Activated CD8-positive, alpha-beta memory T cell treated with anti-CD3 and anti-CD28 coated beads, Interleukin-2, amount 10 ng/mL, durations not matched to agents 7 days and 5 days (primary cell): ENCODE results near the gene UBR4. TPM values are rescaled to one million over a fixed set of nuclear protein-coding genes. Genes with fewer than 3 reads are reported as not detected.
A peak's percentile ranks its signal among the peaks of the same experiment; 100 is the strongest.

ENCODE experiments used
- ATAC-seq: fragments of 150-1000 bp; cut with Tn5 transposase; one replicate; pipeline ENCODE4 v1.10.0; 2021; ENCODE audit warnings: moderate library complexity
- CTCF ChIA-PET: fragments of 350-600 bp; sonication (Branson Sonifier 250); formaldehyde crosslinking; loops from one replicate; lab custom pipeline; 2021; ENCODE audit warnings: antibody characterized with exemption; lab: Charles Lee
- DNase-seq: peaks from one replicate; pipeline ENCODE4 v3.0.0-alpha.2; 2020
- H3K27ac Mint-ChIP-seq: one replicate; pipeline ENCODE4 v1.8.0; 2021; ENCODE audit warnings: mild to moderate bottlenecking, mixed read lengths
- H3K27me3 Mint-ChIP-seq: one replicate; pipeline ENCODE4 v1.8.0; 2021; ENCODE audit warnings: mixed read lengths
- H3K36me3 Mint-ChIP-seq: one replicate; pipeline ENCODE4 v1.8.0; 2021; ENCODE audit warnings: mild to moderate bottlenecking, mixed read lengths
- H3K4me1 Mint-ChIP-seq: one replicate; pipeline ENCODE4 v1.8.0; 2021; ENCODE audit warnings: mixed read lengths
- H3K4me3 Mint-ChIP-seq: one replicate; pipeline ENCODE4 v1.8.0; 2021; ENCODE audit warnings: mild to moderate bottlenecking, moderate library complexity, mixed read lengths
- H3K9me3 Mint-ChIP-seq: one replicate; pipeline ENCODE4 v1.8.0; 2022; ENCODE audit warnings: low read depth, mixed read lengths
- total RNA-seq, 2 experiments: library from RNA; stranded (reverse); gene quantifications; one replicate each; pipeline ENCODE4 v1.2.3, GENCODE V29; 2021

Gene UBR4
- total RNA-seq, 2 experiments from 2014 or later = 140 to 144 TPM

- peaks cover 59% of the 10 kb centered on the region for H3K36me3 Mint-ChIP-seq
- peaks cover 31% of the 10 kb centered on the region for H3K4me1 Mint-ChIP-seq
- H3K4me3 Mint-ChIP-seq = no peak overlapping the region
- no peaks in the 10 kb centered on the region for H3K9me3 Mint-ChIP-seq
- no peak overlapping the region for H3K27ac Mint-ChIP-seq
- no peak for ATAC-seq
- CTCF ChIA-PET = interaction anchor here (0.9 to 4.1 kb wide), 5 partner anchors 11 to 174 kb away, joined by 3 to 39 read pairs (median 4); partner anchors contain the start of gene ALDH4A1
- DNase-seq = no peak
- H3K27me3 Mint-ChIP-seq = no peaks in the 10 kb centered on the region
Observed at GRCh38 chr1:19076841-19077616, 133.0 kb downstream of the UBR4 start.

DNA sequence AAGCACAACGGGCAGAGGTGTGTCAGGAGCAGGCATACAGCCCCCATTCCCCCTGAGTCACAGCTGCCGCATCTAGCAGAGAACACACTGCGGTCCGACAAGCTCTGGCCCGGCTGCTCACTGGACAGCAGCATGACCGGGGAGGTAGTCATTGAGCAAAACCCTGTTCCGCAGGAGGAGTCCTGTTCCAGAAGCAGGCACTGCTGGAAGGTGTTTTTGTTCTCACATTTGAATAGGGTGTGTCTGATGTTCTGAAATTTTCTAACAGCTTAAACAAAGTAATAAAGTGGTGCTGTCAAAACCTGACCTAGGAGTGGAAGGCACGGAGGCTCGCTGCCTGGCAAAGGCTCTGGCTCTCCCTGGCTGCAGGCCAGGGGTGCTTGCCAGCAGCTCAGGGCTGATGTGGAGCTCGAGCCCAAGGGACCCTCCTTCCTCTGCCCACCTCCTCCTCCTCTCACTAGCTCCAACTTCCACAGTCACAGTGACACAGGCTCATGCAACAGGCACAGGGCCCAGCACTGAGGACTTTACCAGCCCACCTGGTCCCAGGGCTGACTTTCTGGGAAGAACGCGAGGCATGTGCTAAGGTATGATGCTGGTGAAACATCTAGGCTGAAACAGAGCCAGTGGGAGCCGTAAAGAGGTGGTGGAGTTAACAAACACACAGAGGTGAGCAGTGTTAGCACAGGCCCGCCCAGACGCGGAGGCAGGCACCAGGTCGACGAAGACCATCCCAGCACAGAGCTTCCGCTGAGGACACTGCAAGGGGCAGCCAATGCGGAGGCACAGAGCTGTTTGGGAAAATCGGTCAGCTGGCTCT, 135.0 kb downstream of the UBR4 start:
- H3K27me3 Mint-ChIP-seq = no peaks in the 10 kb centered on the region
- H3K4me1 Mint-ChIP-seq = peaks cover 31% of the 10 kb centered on the region
- H3K27ac Mint-ChIP-seq = peak overlapping the region; percentile 70
- CTCF ChIA-PET = interaction anchor here (0.9 to 4.1 kb wide), 22 partner anchors 13 to 191 kb away, joined by 3 to 39 read pairs (median 3); partner anchors contain the start of genes ALDH4A1 and IFFO2
- no peaks in the 10 kb centered on the region for H3K9me3 Mint-ChIP-seq
- peaks cover 45% of the 10 kb centered on the region for H3K36me3 Mint-ChIP-seq
- DNase-seq (no peak), ATAC-seq (peak; percentile 34)
- no peak overlapping the region for H3K4me3 Mint-ChIP-seq

DNA sequence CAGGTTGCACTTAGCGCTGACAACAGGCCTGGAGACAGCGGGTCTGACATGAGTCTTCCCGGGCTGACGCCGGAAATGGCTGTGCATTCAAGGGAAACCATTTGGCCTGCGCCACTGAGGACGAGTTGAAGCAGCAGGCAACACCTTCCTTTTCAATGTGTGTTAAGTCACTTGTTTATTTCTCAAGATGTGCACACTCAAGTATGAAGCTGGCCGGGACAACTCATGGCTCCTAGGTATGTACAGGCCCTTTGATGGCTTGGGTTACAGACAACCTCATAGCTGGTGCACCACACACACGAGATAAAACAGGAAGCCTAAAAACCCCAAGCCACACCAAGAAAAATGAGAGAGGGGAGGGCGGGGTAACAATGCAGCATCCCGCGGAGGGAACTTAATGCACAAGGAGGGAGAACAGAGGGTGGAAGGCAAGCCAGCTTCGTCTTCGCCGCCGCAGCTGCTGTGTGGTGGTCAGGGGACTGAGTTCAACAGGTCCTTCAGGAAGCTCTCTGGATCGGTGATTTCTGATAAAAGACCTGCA, 135.6 kb downstream of the UBR4 start:
- H3K4me1 Mint-ChIP-seq = peaks cover 31% of the 10 kb centered on the region
- CTCF ChIA-PET = interaction anchor here (0.9 to 4.1 kb wide), 20 partner anchors 13 to 190 kb away, joined by 3 to 39 read pairs (median 4); partner anchors contain the start of genes ALDH4A1 and IFFO2
- peak overlapping the region; percentile 70 for H3K27ac Mint-ChIP-seq
- no peak overlapping the region for H3K4me3 Mint-ChIP-seq
- H3K36me3 Mint-ChIP-seq = peaks cover 45% of the 10 kb centered on the region
- ATAC-seq (peak; percentile 89), DNase-seq (peak; percentile 87)
- H3K9me3 Mint-ChIP-seq = no peaks in the 10 kb centered on the region
- H3K27me3 Mint-ChIP-seq = no peaks in the 10 kb centered on the region

DNA sequence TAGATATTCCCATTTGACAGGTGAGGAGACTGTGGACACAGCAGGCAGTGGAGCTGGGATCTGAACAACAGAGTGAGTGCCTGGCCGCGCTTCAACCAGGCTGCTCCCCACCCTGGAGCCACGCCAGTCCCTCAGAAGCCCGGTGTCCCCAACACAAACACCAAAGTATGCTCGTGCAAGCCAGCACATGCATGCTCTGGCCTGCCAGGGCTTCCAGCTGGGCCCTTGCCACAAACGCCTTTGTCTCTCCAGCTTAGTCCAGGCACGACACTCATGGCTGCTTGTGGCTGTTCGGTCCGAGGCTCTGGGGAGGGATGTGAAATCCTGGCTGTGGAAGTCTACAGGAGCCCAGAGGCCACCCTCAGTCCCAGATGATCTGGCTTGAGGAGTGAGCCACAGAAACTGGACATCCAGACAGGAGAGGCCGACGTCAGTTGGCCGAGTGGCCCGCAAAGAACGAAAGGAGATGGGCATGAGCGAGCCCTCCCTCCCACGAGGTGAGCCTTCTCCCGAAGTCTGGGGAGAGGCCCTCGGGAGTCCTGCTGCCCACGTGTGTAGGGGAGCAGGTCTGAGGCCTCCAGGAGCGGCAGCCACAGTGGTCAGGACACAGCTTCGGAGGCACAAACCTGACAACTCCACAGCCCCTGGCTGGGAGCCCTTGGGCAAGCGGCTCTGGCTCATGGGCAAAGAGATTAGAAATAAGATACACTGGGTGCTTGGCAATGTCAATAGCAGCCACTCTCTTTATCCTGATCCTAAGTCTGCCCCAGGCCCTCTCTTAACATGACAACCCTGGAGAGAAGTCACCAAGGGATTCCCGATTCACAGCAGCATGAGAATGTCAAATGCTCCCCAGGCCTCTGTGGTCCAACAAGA, 136.5 kb downstream of the UBR4 start:
- CTCF ChIA-PET = interaction anchor here (1.0 to 4.1 kb wide), 10 partner anchors 14 to 189 kb away, joined by 3 to 39 read pairs (median 4); no protein-coding TSS in a partner anchor
- H3K27ac Mint-ChIP-seq = peak overlapping the region; percentile 70
- no peak for ATAC-seq
- DNase-seq = no peak
- no peaks in the 10 kb centered on the region for H3K27me3 Mint-ChIP-seq
- H3K4me1 Mint-ChIP-seq = peaks cover 31% of the 10 kb centered on the region
- no peaks in the 10 kb centered on the region for H3K9me3 Mint-ChIP-seq
- peaks cover 45% of the 10 kb centered on the region for H3K36me3 Mint-ChIP-seq
- H3K4me3 Mint-ChIP-seq = no peak overlapping the region

DNA sequence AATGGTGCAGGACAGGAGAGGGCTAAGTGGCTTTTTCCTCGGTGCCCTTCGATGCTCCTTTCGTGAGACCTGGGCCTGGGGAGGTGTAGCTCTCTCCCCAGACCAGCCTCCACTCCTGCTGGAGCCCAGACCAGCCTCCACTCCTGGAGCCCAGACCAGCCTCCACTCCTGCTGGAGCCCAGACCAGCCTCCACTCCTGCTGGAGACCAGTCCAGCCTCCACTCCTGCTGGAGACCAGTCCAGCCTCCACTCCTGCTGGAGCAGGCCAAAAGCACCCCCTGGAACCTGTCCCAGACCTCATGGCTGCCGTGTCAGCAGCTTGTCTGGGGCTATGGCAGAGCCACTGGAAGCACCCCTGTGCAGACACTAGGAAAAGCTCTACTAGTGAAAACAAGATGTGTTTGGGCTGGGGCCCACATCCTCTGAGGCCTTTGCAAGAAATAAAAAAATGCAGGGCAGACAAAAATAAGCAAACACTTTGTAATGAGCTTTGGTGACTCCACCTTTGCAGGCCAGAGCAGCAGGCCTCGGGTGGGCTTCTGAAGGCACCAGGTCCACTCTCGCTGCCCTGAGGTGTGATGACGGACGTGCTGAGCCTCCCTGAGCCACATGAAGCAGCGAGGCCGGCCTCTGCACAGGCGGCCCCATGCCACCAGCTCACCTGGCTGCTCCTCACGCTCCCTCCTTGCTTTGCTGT, 137.6 kb downstream of the UBR4 start:
- ATAC-seq = no peak
- DNase-seq = no peak
- Mint-ChIP-seq H3K9me3 (no peaks in the 10 kb centered on the region), H3K4me1 (peaks cover 31% of the 10 kb centered on the region), H3K27me3 (no peaks in the 10 kb centered on the region), H3K36me3 (peaks cover 36% of the 10 kb centered on the region), H3K27ac (no peak overlapping the region), H3K4me3 (no peak overlapping the region)
- CTCF ChIA-PET = interaction anchor here (1.4 to 1.5 kb wide), 2 partner anchors 145 to 170 kb away, joined by 3 to 4 read pairs; partner anchors contain the start of gene ALDH4A1

DNA sequence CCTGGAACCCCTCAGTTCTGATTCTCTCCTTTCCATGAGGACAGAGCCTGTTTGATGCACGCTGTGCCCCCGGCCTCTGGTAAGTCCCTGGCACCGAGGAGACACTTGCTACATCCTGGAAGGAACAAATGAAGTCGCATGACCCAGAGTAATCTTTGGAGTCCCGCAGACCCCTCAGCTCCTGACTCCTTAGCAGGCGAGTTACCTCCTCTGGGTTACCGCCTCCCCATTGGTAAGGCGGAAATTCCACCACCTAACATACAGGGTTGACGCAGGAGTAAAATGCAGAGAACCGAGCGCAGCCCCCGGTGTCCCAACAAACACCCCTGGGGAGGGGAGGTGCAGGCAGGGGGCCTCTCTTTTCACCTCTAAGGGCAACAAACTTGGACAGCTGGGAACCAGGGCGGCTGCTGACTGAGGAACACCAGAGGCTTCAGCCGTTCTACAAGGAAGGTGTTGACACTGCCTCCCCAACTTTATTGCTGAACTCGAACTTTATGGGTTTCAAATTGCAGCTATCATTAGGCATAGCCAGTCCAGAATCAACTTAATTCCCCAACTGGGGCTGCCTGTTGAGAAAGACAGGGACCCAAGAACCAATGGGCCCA, 138.3 kb downstream of the UBR4 start:
- Mint-ChIP-seq H3K9me3 (no peaks in the 10 kb centered on the region), H3K36me3 (peaks cover 31% of the 10 kb centered on the region), H3K4me1 (peaks cover 31% of the 10 kb centered on the region), H3K27ac (no peak overlapping the region), H3K27me3 (no peaks in the 10 kb centered on the region), H3K4me3 (no peak overlapping the region)
- ATAC-seq (no peak), DNase-seq (no peak)
- CTCF ChIA-PET = interaction anchor here (1.4 to 1.5 kb wide), 2 partner anchors 145 to 169 kb away, joined by 3 to 4 read pairs; partner anchors contain the start of gene ALDH4A1

DNA sequence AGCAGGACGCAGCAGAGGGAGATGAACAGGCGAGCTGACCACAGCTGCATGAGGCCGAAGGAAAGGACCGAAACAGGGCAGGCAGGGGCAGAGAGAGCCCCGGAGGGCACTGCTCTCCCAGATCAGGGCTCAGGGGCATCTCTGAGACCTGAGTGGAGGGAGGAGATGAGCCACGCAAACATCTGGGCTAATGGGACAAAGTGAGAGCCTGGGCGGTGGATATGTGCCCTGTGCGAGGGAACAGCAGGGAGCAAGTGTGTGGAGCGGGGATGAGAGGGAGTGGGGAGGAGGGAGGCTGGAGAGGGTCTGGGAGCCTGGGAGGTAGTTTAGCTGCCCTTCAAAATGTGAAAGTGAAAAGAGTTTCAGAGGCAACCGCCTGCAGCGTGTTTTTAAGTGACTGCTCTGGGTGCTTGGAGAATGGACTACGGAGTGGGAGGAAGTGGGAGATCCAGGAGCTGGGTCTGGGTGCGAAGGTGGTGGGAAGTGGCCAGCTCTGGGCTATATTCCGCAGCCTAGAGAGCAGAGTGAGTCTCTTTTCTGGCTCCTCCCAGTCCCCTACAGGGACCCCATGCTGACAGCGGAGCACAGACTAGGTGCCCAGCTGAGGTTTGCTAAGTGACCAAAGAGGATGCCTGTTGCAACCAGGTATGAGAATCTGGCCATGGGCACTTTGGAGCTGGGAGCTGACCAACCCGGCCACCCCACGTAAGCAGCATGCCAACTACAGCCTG, 139.0 kb downstream of the UBR4 start:
- CTCF ChIA-PET = no interaction called here

DNA sequence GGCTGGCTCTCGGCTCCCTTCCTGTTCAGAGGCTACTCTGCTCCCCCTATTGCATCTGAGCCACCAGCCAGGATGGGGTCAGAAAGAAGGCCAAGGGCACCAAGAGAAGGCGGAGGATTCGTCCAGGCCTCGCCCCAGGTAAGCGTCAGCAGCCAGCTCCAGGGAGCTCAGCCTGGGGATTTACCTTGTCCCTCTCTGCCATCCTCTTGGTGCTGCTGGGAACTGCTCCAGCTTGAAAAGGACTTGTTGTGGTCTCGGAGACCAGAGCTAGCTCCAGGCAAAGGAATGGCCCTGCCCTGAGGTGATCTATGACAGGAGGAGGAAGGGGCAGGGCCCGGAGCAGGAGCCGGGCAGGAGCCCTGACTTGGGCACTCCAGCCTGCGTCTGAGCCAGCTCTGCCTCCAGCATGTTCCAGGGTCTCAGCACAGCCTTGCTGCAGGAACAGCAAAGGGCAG, 139.8 kb downstream of the UBR4 start:
- Mint-ChIP-seq H3K4me1 (peaks cover 26% of the 10 kb centered on the region), H3K27ac (no peak overlapping the region), H3K4me3 (no peak overlapping the region)

More for the DNA sequence above, 139.0 kb downstream of the UBR4 start:
- DNase-seq (no peak), ATAC-seq (no peak)
- no peak overlapping the region for H3K27ac Mint-ChIP-seq
- peaks cover 24% of the 10 kb centered on the region for H3K36me3 Mint-ChIP-seq
- peaks cover 31% of the 10 kb centered on the region for H3K4me1 Mint-ChIP-seq
- no peaks in the 10 kb centered on the region for H3K27me3 Mint-ChIP-seq
- H3K4me3 Mint-ChIP-seq = no peak overlapping the region
- no peaks in the 10 kb centered on the region for H3K9me3 Mint-ChIP-seq

DNA sequence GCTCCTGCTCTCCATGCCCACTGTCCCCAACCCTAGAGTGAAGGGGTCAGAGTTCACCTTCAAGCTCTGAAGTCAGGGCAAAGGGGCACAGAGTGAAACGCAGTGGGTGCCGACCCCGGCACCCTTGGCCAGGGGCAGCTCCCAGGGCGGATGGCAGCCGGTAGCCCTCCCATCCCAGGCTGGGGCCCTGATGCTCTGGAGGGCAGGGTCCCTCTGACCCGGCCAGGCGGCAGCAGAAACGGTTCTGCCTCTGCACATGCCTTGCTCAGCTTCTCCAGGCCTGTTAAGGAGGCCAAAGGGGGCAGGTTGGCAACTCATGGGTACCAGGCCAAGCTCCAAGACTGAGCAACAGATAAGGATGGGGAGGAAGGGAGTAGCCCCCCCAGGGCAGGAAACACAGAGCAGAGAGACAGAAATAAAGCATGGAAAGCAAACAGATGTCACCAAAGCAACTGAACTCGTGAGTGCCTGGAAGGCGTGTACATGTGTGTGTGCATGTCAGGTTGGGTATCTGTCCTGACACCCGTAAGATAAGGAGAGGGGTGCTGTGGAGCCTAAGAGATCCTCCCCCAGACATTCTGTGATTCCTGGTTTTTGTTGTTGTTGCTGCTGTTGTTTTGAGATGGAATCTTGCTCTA, 141.3 kb downstream of the UBR4 start:
- H3K4me1 Mint-ChIP-seq = peaks cover 11% of the 10 kb centered on the region
- H3K27me3 Mint-ChIP-seq = no peaks in the 10 kb centered on the region
- H3K4me3 Mint-ChIP-seq = no peak overlapping the region
- ATAC-seq (no peak), DNase-seq (no peak)
- no peaks in the 10 kb centered on the region for H3K9me3 Mint-ChIP-seq
- H3K36me3 Mint-ChIP-seq = peaks cover 6% of the 10 kb centered on the region
- CTCF ChIA-PET = no interaction called here
- no peak overlapping the region for H3K27ac Mint-ChIP-seq

More for the DNA sequence above, 139.8 kb downstream of the UBR4 start:
- Mint-ChIP-seq H3K27me3 (no peaks in the 10 kb centered on the region), H3K9me3 (no peaks in the 10 kb centered on the region), H3K36me3 (peaks cover 16% of the 10 kb centered on the region)
- DNase-seq (no peak), ATAC-seq (no peak)
- CTCF ChIA-PET = no interaction called here

DNA sequence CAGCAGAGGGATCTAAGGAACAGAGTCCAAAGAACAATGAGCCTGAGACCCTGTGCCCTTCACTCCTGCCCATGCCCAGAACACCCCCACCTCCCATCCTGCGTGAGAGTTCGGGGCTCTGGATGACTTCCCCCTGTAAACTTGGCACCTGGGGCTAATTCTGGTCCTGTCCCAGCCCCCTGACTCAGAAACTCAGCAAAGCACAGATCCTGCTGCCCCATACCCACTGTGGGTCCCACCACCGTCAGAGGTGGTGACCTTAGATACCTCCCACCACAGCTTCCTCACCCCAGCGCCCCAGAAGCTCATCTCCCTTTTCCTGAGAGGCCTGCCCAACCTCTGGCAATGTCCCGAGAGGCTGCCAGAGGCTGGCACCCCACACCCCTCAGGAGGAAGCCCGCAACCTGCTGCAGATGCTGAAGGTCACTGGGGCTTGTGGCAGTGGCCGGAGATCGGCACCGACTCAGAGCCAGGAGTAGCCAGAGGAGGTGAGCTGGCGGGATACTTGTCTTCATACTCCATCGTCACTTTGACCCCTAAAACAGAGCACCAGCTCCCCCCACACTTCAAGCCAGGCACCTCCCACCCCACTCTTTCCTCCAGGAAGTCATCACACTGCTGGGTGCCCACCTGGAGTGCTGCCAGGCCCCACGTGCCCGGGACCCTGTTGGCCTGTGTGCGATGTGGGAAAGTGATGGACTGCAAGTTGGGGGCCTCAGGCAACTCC, 142.0 kb downstream of the UBR4 start:
- H3K27ac Mint-ChIP-seq = no peak overlapping the region

More for the DNA sequence above, 142.0 kb downstream of the UBR4 start:
- peaks cover 7% of the 10 kb centered on the region for H3K4me1 Mint-ChIP-seq
- no peaks in the 10 kb centered on the region for H3K27me3 Mint-ChIP-seq
- DNase-seq (no peak), ATAC-seq (no peak)
- H3K9me3 Mint-ChIP-seq = no peaks in the 10 kb centered on the region
- CTCF ChIA-PET = no interaction called here
- H3K4me3 Mint-ChIP-seq = no peak overlapping the region
- peaks cover 3% of the 10 kb centered on the region for H3K36me3 Mint-ChIP-seq
